OCI-M2 (cell line): ENCODE data around the gene DPEP2NB.

Experiments used
- DNase-seq: peaks from one replicate; lab custom pipeline; 2025; ENCODE audit not compliant: unreplicated experiment; lab: John Stamatoyannopoulos, UW

Gene DPEP2NB

DNA sequence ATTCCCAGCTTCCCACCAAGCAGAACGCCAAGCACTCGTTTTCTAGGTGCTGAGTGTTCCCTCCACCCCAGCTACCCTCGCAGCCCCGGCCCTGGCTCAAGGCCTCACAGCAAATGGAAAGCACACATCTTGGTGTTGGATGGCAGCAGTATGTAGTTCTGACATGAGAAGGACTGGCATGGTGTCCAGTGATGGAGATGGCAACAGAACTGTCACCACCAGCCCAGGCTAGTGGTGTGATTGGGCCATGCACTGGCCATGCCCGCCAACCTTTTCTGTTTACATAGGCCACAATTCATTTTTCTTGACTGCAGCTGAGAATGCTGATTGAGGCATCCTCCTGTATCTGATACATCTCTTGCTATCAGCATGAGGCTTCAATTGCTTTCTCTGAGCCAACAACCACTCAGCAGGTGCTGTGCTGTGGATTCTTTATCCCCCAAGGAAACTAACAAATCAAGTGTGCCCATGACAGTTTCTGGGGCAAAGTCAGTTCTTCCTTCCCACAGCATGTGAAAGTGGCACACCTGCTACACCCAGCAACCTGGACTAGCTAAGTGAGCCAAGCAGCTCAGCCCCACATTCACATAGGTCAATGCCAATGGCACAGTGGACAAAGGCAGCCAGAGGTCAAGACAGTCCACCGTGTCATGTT is 51.1 kb downstream of the DPEP2NB start:
- DNase-seq, result no peak

DNA sequence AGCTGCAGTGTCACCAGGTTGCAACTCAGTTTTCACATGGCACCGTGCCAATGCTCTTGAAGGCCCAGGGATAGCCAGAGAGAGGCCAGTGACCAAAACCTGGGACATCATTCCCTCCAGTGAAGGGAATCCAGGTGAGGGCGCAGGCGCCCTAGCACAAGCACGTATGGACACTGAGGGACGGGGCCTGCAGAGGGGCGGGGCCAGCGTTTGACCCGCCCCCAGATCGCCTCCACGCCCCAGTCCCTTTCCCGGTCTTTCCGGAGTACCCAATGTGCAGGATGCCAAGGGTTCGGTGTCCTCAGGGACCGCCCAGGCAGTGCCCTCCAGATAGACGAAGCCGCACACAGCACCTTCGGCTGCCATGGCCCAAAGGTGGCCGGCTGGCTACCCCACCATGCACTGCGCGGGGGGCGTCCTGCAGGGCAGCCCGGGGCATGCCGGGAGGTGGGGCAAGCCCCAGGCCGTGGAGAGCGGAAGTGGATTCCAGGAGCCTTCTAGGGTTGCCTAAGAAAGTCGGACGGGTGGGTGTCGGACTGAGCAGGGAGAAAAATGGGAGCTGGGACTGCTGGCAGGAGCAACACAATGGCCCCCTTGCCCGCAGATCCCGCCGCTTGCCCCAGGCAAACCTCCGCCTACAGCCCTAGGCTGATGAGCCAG is 51.9 kb downstream of the DPEP2NB start:
- no peak for DNase-seq
